GM23338 (cell line): Measurements from ENCODE around the gene ZNF12. TPM values are rescaled to one million over a fixed set of nuclear protein-coding genes. Genes with fewer than 3 reads are reported as not detected.

ENCODE experiments used
- ATAC-seq: fragments of 200-7000 bp; cut with Tn5 transposase; 3 replicates; pipeline ENCODE4 v1.9.1; 2020
- DNase-seq: peaks from one replicate; pipeline ENCODE4 v3.0.0-alpha.2; 2015; ENCODE audit warnings: low spot score
- H2AFZ ChIP-seq: fragments of 200-600 bp; sonication (generic); 2 replicates; pipeline ENCODE4 v1.8.0; 2016; ENCODE audit warnings: antibody characterized with exemption, mild to moderate bottlenecking, moderate library complexity
- H3F3A ChIP-seq: fragments of 200-600 bp; sonication (generic); replicated peaks from 2 replicates; pipeline ENCODE4 v1.8.0; 2017; ENCODE audit warnings: antibody characterized with exemption, mixed run types, low read depth
- H3K27ac ChIP-seq: fragments of 200-600 bp; sonication (generic); 2 replicates; pipeline ENCODE4 v1.6.1; 2016; ENCODE audit warnings: low read depth
- H3K27me3 ChIP-seq: fragments of 200-600 bp; sonication (generic); 2 replicates; pipeline ENCODE4 v1.8.0; 2016; ENCODE audit warnings: mild to moderate bottlenecking, mixed run types, moderate library complexity; ENCODE audit not compliant: insufficient read depth
- H3K36me3 ChIP-seq: fragments of 200-600 bp; sonication (generic); 2 replicates; pipeline ENCODE4 v1.8.0; 2016; ENCODE audit warnings: mild to moderate bottlenecking; ENCODE audit not compliant: insufficient read depth
- H3K4me1 ChIP-seq: fragments of 200-600 bp; sonication (generic); 2 replicates; pipeline ENCODE4 v1.8.0; 2016; ENCODE audit warnings: mild to moderate bottlenecking, moderate library complexity; ENCODE audit not compliant: insufficient read depth
- H3K4me2 ChIP-seq: fragments of 200-600 bp; sonication (generic); 2 replicates; pipeline ENCODE4 v1.7.1; 2017; ENCODE audit warnings: mixed run types
- H3K4me3 ChIP-seq: fragments of 200-600 bp; sonication (generic); 2 replicates; pipeline ENCODE4 v1.6.1; 2016; ENCODE audit warnings: mixed run types
- H3K79me2 ChIP-seq: fragments of 200-600 bp; sonication (generic); replicated peaks from 2 replicates; pipeline ENCODE4 v1.8.0; 2017; ENCODE audit warnings: mild to moderate bottlenecking; ENCODE audit not compliant: insufficient read depth
- H3K9me2 ChIP-seq: fragments of 200-600 bp; sonication (generic); 2 replicates; pipeline ENCODE4 v1.8.0; 2017; ENCODE audit not compliant: insufficient read depth
- H4K20me1 ChIP-seq: fragments of 200-600 bp; sonication (generic); replicated peaks from 2 replicates; pipeline ENCODE4 v1.8.0; 2017; ENCODE audit warnings: mild to moderate bottlenecking; ENCODE audit not compliant: insufficient read depth
- H3K27ac Mint-ChIP-seq: 2 replicates; pipeline ENCODE4 v1.8.0; 2020; ENCODE audit warnings: inconsistent platforms, mild to moderate bottlenecking, moderate library complexity, mixed read lengths
- H3K27me3 Mint-ChIP-seq: 3 replicates; pipeline ENCODE4 v1.8.0; 2022; ENCODE audit warnings: low read depth, mild to moderate bottlenecking, moderate library complexity, mixed read lengths, inconsistent platforms; ENCODE audit not compliant: insufficient read depth, poor library complexity
- H3K36me3 Mint-ChIP-seq: 3 replicates; pipeline ENCODE4 v1.8.0; 2021; ENCODE audit warnings: low read depth, mild to moderate bottlenecking, inconsistent platforms, moderate library complexity, mixed read lengths
- H3K4me1 Mint-ChIP-seq: 3 replicates; pipeline ENCODE4 v1.8.0; 2020; ENCODE audit warnings: mild to moderate bottlenecking, inconsistent platforms, mixed read lengths
- H3K4me3 Mint-ChIP-seq: 3 replicates; pipeline ENCODE4 v1.8.0; 2021; ENCODE audit warnings: moderate library complexity, mild to moderate bottlenecking, inconsistent platforms, mixed read lengths
- H3K9me3 Mint-ChIP-seq: 3 replicates; pipeline ENCODE4 v1.8.0; 2020; ENCODE audit warnings: moderate library complexity, mild to moderate bottlenecking, inconsistent platforms, mixed read lengths
- CREB1 ChIP-seq: fragments of 250-450 bp; sonication (Bioruptor Pico); IDR thresholded peaks from 2 replicates; pipeline ENCODE4 v1.5.0; 2020; ENCODE audit warnings: low read depth, mild to moderate bottlenecking, moderate library complexity
- EZH2 ChIP-seq: fragments of 200-600 bp; sonication (generic); IDR thresholded peaks from one replicate; pipeline ENCODE4 v1.8.0; 2017; ENCODE audit warnings: antibody characterized with exemption, mild to moderate bottlenecking, low read depth; ENCODE audit not compliant: unreplicated experiment
- EZH2phosphoT487 ChIP-seq: fragments of 200-600 bp; sonication (generic); IDR thresholded peaks from one replicate; pipeline ENCODE4 v1.8.1; 2018; ENCODE audit warnings: antibody characterized with exemption; ENCODE audit not compliant: unreplicated experiment
- JUNB ChIP-seq: IDR thresholded peaks from one replicate; pipeline ENCODE4 v1.6.1; 2016; ENCODE audit warnings: antibody characterized with exemption; ENCODE audit not compliant: unreplicated experiment
- NANOG ChIP-seq: IDR thresholded peaks from 2 replicates; pipeline ENCODE4 v1.6.1; 2016; ENCODE audit warnings: antibody characterized with exemption, borderline replicate concordance
- POLR2AphosphoS5 ChIP-seq: IDR thresholded peaks from 2 replicates; pipeline ENCODE4 v1.6.1; 2016; ENCODE audit warnings: antibody characterized with exemption, low read depth
- STAT1 ChIP-seq: IDR thresholded peaks from one replicate; pipeline ENCODE4 v1.6.1; 2016; ENCODE audit warnings: antibody characterized with exemption; ENCODE audit not compliant: unreplicated experiment
- ZNF114 ChIP-seq: fragments of 250-450 bp; sonication (Bioruptor Pico); IDR thresholded peaks from 2 replicates; pipeline ENCODE4 v1.5.0; 2020; ENCODE audit warnings: mild to moderate bottlenecking, moderate library complexity
- ZNF331 ChIP-seq: fragments of 250-450 bp; sonication (Bioruptor Pico); IDR thresholded peaks from 2 replicates; pipeline ENCODE4 v1.5.0; 2020; ENCODE audit warnings: low read depth, mild to moderate bottlenecking, moderate library complexity
- polyA plus RNA-seq: library from polyadenylated mRNA; unstranded; fragments of >200 nt; fragmentation: Nextera tagmentation; extraction: Ambion mirVana; gene quantifications from 2 replicates; pipeline ENCODE4 v1.2.1, GENCODE V29; 2016
- total RNA-seq: library from RNA; depleted of rRNA; stranded (reverse); fragments of >200 nt; shearing (Covaris generic); gene quantifications from 2 replicates; pipeline ENCODE4 v1.2.3, GENCODE V29; 2014
- TF ChIP-seq, protein P1 (sequence below): IDR thresholded peaks from one replicate; pipeline ENCODE4 v1.6.1; 2018; ENCODE audit warnings: antibody characterized with exemption; ENCODE audit not compliant: unreplicated experiment
- TF ChIP-seq, protein P2 (sequence below): IDR thresholded peaks from 2 replicates; pipeline ENCODE4 v1.6.1; 2016; ENCODE audit warnings: antibody characterized with exemption
- TF ChIP-seq, protein P3 (sequence below), 2 experiments: fragments of 200-600 bp in 1 of 2; sonication (generic) in 1 of 2; conservative IDR thresholded peaks; 2 replicates each; pipeline versions ENCODE4 v1.5.1 to v1.6.1; 2016 to 2017; ENCODE audit warnings: antibody characterized with exemption in 2 of 2, low read depth in 2 of 2, mild to moderate bottlenecking in 2 of 2, moderate library complexity in 1 of 2
- TF ChIP-seq, protein P4 (sequence below): fragments of 250-450 bp; sonication (Bioruptor Pico); IDR thresholded peaks from 2 replicates; pipeline ENCODE4 v1.5.0; 2020; ENCODE audit warnings: mild to moderate bottlenecking, moderate library complexity

Gene ZNF12
- total and polyA plus RNA-seq, 2 experiments from 2014 or later, result 9.6 to 17.8 TPM

DNA sequence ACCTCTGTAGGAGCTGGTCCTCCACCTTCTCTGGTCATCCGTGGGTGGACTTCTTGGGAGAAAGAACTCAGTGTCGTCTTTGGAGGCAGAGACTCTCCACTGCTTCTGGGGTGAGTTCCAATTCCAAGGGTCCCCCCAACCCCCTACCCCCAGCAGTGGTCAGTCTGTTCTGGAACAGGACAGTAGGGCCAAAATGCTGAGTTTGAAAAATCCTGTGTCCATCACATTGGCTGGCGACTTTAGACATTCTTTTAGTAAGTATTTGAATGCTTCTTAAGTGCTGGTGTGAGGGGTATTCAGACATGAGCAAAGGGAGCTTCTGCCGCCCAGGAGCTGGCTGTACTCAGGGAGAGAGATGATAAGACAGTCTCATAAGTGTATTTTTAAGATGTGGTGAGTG, 67.7 kb downstream of the ZNF12 start:
- Histone ChIP-seq H3K27ac (no peak overlapping the region), H3K79me2 (no peaks in the 10 kb centered on the region), H3K36me3 (no peaks in the 10 kb centered on the region), H3K27me3 (no peaks in the 10 kb centered on the region), H3K4me2 (no peak overlapping the region), H4K20me1 (no peaks in the 10 kb centered on the region; the same call in 1 of the 2 replicates), H3K4me3 (no peak overlapping the region), H3F3A (no peaks in the 10 kb centered on the region), H3K4me1 (no peaks in the 10 kb centered on the region; the same call in 1 of the 2 replicates), H3K9me2 (no peaks in the 10 kb centered on the region), H2AFZ (no peak overlapping the region)
- TF ChIP-seq EZH2 (no peak), EZH2phosphoT487 (no peak), STAT1 (no peak), POLR2AphosphoS5 (no peak), ZNF331 (CRISPR knock-in tag) (no peak), CREB1 (CRISPR knock-in tag) (no peak), JUNB (no peak), ZNF114 (CRISPR knock-in tag) (no peak), NANOG (no peak)
- TF ChIP-seq, protein P1, sequence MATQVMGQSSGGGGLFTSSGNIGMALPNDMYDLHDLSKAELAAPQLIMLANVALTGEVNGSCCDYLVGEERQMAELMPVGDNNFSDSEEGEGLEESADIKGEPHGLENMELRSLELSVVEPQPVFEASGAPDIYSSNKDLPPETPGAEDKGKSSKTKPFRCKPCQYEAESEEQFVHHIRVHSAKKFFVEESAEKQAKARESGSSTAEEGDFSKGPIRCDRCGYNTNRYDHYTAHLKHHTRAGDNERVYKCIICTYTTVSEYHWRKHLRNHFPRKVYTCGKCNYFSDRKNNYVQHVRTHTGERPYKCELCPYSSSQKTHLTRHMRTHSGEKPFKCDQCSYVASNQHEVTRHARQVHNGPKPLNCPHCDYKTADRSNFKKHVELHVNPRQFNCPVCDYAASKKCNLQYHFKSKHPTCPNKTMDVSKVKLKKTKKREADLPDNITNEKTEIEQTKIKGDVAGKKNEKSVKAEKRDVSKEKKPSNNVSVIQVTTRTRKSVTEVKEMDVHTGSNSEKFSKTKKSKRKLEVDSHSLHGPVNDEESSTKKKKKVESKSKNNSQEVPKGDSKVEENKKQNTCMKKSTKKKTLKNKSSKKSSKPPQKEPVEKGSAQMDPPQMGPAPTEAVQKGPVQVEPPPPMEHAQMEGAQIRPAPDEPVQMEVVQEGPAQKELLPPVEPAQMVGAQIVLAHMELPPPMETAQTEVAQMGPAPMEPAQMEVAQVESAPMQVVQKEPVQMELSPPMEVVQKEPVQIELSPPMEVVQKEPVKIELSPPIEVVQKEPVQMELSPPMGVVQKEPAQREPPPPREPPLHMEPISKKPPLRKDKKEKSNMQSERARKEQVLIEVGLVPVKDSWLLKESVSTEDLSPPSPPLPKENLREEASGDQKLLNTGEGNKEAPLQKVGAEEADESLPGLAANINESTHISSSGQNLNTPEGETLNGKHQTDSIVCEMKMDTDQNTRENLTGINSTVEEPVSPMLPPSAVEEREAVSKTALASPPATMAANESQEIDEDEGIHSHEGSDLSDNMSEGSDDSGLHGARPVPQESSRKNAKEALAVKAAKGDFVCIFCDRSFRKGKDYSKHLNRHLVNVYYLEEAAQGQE, result no peak
- TF ChIP-seq, protein P2, sequence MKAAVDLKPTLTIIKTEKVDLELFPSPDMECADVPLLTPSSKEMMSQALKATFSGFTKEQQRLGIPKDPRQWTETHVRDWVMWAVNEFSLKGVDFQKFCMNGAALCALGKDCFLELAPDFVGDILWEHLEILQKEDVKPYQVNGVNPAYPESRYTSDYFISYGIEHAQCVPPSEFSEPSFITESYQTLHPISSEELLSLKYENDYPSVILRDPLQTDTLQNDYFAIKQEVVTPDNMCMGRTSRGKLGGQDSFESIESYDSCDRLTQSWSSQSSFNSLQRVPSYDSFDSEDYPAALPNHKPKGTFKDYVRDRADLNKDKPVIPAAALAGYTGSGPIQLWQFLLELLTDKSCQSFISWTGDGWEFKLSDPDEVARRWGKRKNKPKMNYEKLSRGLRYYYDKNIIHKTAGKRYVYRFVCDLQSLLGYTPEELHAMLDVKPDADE, result no peak
- TF ChIP-seq, protein P3, sequence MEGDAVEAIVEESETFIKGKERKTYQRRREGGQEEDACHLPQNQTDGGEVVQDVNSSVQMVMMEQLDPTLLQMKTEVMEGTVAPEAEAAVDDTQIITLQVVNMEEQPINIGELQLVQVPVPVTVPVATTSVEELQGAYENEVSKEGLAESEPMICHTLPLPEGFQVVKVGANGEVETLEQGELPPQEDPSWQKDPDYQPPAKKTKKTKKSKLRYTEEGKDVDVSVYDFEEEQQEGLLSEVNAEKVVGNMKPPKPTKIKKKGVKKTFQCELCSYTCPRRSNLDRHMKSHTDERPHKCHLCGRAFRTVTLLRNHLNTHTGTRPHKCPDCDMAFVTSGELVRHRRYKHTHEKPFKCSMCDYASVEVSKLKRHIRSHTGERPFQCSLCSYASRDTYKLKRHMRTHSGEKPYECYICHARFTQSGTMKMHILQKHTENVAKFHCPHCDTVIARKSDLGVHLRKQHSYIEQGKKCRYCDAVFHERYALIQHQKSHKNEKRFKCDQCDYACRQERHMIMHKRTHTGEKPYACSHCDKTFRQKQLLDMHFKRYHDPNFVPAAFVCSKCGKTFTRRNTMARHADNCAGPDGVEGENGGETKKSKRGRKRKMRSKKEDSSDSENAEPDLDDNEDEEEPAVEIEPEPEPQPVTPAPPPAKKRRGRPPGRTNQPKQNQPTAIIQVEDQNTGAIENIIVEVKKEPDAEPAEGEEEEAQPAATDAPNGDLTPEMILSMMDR (conservative IDR thresholded peaks at IDR 0.05; ENCODE audit: low read depth in 2 of 2), result no peak
- TF ChIP-seq, protein P4, sequence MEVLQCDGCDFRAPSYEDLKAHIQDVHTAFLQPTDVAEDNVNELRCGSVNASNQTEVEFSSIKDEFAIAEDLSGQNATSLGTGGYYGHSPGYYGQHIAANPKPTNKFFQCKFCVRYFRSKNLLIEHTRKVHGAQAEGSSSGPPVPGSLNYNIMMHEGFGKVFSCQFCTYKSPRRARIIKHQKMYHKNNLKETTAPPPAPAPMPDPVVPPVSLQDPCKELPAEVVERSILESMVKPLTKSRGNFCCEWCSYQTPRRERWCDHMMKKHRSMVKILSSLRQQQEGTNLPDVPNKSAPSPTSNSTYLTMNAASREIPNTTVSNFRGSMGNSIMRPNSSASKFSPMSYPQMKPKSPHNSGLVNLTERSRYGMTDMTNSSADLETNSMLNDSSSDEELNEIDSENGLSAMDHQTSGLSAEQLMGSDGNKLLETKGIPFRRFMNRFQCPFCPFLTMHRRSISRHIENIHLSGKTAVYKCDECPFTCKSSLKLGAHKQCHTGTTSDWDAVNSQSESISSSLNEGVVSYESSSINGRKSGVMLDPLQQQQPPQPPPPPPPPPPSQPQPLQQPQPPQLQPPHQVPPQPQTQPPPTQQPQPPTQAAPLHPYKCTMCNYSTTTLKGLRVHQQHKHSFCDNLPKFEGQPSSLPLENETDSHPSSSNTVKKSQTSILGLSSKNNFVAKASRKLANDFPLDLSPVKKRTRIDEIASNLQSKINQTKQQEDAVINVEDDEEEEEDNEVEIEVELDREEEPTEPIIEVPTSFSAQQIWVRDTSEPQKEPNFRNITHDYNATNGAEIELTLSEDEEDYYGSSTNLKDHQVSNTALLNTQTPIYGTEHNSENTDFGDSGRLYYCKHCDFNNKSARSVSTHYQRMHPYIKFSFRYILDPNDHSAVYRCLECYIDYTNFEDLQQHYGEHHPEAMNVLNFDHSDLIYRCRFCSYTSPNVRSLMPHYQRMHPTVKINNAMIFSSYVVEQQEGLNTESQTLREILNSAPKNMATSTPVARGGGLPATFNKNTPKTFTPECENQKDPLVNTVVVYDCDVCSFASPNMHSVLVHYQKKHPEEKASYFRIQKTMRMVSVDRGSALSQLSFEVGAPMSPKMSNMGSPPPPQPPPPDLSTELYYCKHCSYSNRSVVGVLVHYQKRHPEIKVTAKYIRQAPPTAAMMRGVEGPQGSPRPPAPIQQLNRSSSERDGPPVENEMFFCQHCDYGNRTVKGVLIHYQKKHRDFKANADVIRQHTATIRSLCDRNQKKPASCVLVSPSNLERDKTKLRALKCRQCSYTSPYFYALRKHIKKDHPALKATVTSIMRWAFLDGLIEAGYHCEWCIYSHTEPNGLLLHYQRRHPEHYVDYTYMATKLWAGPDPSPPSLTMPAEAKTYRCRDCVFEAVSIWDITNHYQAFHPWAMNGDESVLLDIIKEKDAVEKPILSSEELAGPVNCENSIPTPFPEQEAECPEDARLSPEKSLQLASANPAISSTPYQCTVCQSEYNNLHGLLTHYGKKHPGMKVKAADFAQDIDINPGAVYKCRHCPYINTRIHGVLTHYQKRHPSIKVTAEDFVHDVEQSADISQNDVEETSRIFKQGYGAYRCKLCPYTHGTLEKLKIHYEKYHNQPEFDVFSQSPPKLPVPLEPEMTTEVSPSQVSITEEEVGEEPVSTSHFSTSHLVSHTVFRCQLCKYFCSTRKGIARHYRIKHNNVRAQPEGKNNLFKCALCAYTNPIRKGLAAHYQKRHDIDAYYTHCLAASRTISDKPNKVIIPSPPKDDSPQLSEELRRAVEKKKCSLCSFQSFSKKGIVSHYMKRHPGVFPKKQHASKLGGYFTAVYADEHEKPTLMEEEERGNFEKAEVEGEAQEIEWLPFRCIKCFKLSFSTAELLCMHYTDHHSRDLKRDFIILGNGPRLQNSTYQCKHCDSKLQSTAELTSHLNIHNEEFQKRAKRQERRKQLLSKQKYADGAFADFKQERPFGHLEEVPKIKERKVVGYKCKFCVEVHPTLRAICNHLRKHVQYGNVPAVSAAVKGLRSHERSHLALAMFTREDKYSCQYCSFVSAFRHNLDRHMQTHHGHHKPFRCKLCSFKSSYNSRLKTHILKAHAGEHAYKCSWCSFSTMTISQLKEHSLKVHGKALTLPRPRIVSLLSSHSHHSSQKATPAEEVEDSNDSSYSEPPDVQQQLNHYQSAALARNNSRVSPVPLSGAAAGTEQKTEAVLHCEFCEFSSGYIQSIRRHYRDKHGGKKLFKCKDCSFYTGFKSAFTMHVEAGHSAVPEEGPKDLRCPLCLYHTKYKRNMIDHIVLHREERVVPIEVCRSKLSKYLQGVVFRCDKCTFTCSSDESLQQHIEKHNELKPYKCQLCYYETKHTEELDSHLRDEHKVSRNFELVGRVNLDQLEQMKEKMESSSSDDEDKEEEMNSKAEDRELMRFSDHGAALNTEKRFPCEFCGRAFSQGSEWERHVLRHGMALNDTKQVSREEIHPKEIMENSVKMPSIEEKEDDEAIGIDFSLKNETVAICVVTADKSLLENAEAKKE (CRISPR knock-in tag), result no peak
- Mint-ChIP-seq H3K4me1 (peaks cover 18% of the 10 kb centered on the region), H3K27ac (no peak overlapping the region), H3K4me3 (peak overlapping the region; percentile 71), H3K27me3 (peaks cover 27% of the 10 kb centered on the region), H3K9me3 (no peaks in the 10 kb centered on the region), H3K36me3 (peaks cover 9% of the 10 kb centered on the region)
- ATAC-seq (no peak), DNase-seq (no peak)
